OCI-LY3 (cell line): ENCODE measurements around the gene TRA2B.
"Not testable (repeated sequence)": the region's sequence is repeated elsewhere in the genome, so short reads cannot be mapped to it uniquely, and the experiment has no call there.

Experiments used
- EZH2phosphoT487 ChIP-seq: fragments of 200-600 bp; shearing (Covaris generic); IDR thresholded peaks from 2 replicates; pipeline ENCODE4 v1.6.1; 2018; ENCODE audit warnings: antibody characterized with exemption, mixed run types, low read depth
- TF ChIP-seq, protein P1 (sequence below): fragments of 200-600, 300-600 bp; sonication (generic); IDR thresholded peaks from 2 replicates; pipeline ENCODE4 v1.5.1; 2014; ENCODE audit warnings: antibody characterized with exemption, low read length, low read depth

DNA sequence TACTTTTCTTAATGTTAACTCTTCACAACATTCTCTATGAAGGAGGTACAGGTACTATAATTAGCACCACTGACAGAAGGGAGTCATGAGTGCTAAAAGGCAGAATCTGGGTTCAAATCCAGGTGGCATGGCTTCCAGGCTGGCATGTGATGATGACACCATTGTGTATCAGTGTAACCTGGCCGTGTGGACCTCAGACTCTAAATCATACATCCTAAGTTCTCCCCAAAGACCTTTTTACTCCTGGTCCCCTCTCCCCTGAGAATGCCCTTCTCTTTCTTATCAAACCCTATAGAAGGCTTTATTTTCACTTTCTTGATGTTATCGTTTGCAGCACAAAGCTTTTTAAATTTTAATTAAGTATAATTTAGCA is 26.8 kb downstream of the TRA2B start:
- TF ChIP-seq, protein P1, sequence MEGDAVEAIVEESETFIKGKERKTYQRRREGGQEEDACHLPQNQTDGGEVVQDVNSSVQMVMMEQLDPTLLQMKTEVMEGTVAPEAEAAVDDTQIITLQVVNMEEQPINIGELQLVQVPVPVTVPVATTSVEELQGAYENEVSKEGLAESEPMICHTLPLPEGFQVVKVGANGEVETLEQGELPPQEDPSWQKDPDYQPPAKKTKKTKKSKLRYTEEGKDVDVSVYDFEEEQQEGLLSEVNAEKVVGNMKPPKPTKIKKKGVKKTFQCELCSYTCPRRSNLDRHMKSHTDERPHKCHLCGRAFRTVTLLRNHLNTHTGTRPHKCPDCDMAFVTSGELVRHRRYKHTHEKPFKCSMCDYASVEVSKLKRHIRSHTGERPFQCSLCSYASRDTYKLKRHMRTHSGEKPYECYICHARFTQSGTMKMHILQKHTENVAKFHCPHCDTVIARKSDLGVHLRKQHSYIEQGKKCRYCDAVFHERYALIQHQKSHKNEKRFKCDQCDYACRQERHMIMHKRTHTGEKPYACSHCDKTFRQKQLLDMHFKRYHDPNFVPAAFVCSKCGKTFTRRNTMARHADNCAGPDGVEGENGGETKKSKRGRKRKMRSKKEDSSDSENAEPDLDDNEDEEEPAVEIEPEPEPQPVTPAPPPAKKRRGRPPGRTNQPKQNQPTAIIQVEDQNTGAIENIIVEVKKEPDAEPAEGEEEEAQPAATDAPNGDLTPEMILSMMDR: not testable (repeated sequence)
- not testable (repeated sequence) for TF ChIP-seq EZH2phosphoT487
